Lower leg skin (tissue), 4 donors: ENCODE measurements around the gene NLRP3. TPM values are rescaled to one million over a fixed set of nuclear protein-coding genes. Genes with fewer than 3 reads are reported as not detected.

ENCODE experiments used
- DNase-seq, 2 donors: peaks; one replicate each; pipeline ENCODE4 v3.0.0-alpha.2; 2019; ENCODE audit warnings: low spot score in 2 of 2
- H3K4me3 ChIP-seq: fragments of 200-600 bp; sonication (generic); 2 replicates; pipeline ENCODE4 v1.5.1; 2017; ENCODE audit warnings: mild to moderate bottlenecking, low read depth; ENCODE audit not compliant: poor library complexity, severe bottlenecking
- POLR2A ChIP-seq, 2 donors: fragments of 450-650 bp; IDR thresholded peaks; one replicate each; pipeline ENCODE4 v1.6.1; 2016 to 2017; ENCODE audit warnings: antibody characterized with exemption in 2 of 2, mild to moderate bottlenecking in 1 of 2, moderate library complexity in 1 of 2
- WGBS, 2 donors: methylation state at CpG; one replicate each; pipeline ENCODE4 v1.1.5; 2018; 5-methylcytosine and 5-hydroxymethylcytosine counted together
- intact Hi-C: fragments of 100-400 bp; cut with DNase I; formaldehyde crosslinking; loops from one replicate; pipeline ENCODE4 v1.15.0; 2023; ENCODE audit warnings: low total_unique reads
- total RNA-seq, 4 donors: library from RNA; depleted of rRNA; stranded (reverse); fragments of >200 nt; gene quantifications; one replicate each; pipeline ENCODE4 v1.1.0, GENCODE V29; 2016
- TF ChIP-seq, protein P1 (sequence below), 3 donors: fragments of 450-650 bp; IDR thresholded peaks; one replicate each; pipeline ENCODE4 v1.5.1; 2016; ENCODE audit warnings: antibody characterized with exemption in 3 of 3, mild to moderate bottlenecking in 3 of 3, moderate library complexity in 2 of 3

NLRP3 gene
- total RNA-seq, 4 donors from 2014 or later = 0.13 to 1.2 (median 0.32) TPM

DNA sequence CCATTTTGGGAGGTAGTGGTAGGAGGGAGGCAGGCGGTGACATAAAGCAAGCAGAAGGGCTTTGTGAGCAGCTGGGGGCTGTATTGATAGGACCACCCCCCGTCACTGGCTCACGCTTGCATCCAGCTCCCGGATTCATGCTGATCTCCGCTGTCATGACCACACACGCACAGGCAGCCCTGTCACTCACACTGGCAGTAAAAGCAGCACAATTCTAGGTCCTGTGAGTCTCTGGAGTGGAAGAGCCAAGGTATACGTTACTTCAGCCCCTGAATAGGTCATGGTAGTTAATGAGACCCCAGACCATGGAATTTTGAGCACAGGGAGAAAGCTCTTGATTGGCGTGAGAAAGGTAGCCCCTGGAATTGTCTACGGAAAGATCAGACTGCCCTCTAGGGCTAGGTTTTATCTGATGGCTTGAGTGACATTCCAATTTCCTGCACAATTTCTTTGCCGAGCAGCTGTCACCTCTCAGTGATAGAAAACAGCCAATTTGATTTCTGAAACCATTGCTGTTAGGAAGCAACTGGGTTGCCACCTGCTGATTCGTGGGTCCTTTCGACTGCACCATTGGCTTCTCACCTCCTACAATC, 36.6 kb downstream of the NLRP3 start:
- intact Hi-C loops = no loop called here
- no peak for DNase-seq
- TF ChIP-seq, protein P1, sequence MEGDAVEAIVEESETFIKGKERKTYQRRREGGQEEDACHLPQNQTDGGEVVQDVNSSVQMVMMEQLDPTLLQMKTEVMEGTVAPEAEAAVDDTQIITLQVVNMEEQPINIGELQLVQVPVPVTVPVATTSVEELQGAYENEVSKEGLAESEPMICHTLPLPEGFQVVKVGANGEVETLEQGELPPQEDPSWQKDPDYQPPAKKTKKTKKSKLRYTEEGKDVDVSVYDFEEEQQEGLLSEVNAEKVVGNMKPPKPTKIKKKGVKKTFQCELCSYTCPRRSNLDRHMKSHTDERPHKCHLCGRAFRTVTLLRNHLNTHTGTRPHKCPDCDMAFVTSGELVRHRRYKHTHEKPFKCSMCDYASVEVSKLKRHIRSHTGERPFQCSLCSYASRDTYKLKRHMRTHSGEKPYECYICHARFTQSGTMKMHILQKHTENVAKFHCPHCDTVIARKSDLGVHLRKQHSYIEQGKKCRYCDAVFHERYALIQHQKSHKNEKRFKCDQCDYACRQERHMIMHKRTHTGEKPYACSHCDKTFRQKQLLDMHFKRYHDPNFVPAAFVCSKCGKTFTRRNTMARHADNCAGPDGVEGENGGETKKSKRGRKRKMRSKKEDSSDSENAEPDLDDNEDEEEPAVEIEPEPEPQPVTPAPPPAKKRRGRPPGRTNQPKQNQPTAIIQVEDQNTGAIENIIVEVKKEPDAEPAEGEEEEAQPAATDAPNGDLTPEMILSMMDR (IDR thresholded peaks at IDR 0.05) = no peak
- no peak for TF ChIP-seq POLR2A (IDR thresholded peaks at IDR 0.05)
- no peak overlapping the region for H3K4me3 ChIP-seq
- WGBS, 2 donors = 55 to 65% methylated on average over 12 of the region's 12 CpGs

DNA sequence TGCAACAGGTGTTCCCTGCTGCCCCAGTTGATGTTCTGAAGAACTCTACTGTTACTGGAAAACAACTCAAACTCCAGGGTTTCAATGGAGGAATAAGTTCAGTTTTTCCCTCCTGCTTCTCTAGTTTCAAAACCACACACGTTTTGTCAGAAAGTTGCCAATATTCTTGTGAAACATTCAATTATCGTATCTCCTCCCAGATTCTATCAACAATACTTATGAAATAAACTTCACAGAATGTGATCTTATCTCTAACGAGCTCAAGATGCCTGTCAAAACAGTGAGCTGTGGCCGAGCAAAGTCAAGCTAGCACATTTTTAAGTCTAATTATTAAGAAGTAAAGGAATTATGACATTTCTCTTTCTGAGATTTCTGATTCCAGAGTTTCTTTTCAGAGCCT, 37.3 kb downstream of the NLRP3 start:
- WGBS, 2 donors = 11 to 15% methylated on average over 4 of the region's 4 CpGs
- no peak for DNase-seq

GRCh38 chr1:247453997-247454396, 38.0 kb downstream of the NLRP3 start:
- 77 to 85% methylated on average over 11 of the region's 11 CpGs for WGBS, 2 donors
- TF ChIP-seq, protein P1 (IDR thresholded peaks at IDR 0.05) = no peak
- no peak for TF ChIP-seq POLR2A (IDR thresholded peaks at IDR 0.05)
- no peak overlapping the region for H3K4me3 ChIP-seq
- DNase-seq = no peak
- intact Hi-C loops = no loop called here

More for the DNA sequence above, 37.3 kb downstream of the NLRP3 start:
- intact Hi-C loops = no loop called here
- H3K4me3 ChIP-seq = no peak overlapping the region
- TF ChIP-seq POLR2A (IDR thresholded peaks at IDR 0.05) = no peak
- TF ChIP-seq, protein P1 (IDR thresholded peaks at IDR 0.05) = no peak

GRCh38 chr1:247456021-247456420, 40.0 kb downstream of the NLRP3 start:
- H3K4me3 ChIP-seq = no peak overlapping the region
- intact Hi-C loops = no loop called here
- TF ChIP-seq, protein P1 (IDR thresholded peaks at IDR 0.05) = no peak
- no peak for TF ChIP-seq POLR2A (IDR thresholded peaks at IDR 0.05)
- WGBS, 2 donors = 54 to 63% methylated on average over 4 of the region's 4 CpGs
- DNase-seq = no peak

GRCh38 chr1:247456914-247457639, 41.1 kb downstream of the NLRP3 start:
- intact Hi-C loops = no loop called here
- 72 to 73% methylated on average over 16 of the region's 16 CpGs for WGBS, 2 donors
- TF ChIP-seq, protein P1 (IDR thresholded peaks at IDR 0.05) = no peak
- TF ChIP-seq POLR2A (IDR thresholded peaks at IDR 0.05) = no peak
- DNase-seq = no peak
- H3K4me3 ChIP-seq = no peak overlapping the region
